Fibroblast of lung (primary cell): Measurements from ENCODE around the gene ASTN2. TPM values are rescaled to one million over a fixed set of nuclear protein-coding genes. Genes with fewer than 3 reads are reported as not detected.

ENCODE experiments used
- DNase-seq, 2 donors: peaks; one replicate each; pipeline versions ENCODE4 v3.0.0 to v3.0.0-alpha.2; 2010; ENCODE audit warnings: low read depth in 2 of 2
- H2AFZ ChIP-seq: 2 replicates; pipeline ENCODE4 v1.5.1; 2012; ENCODE audit warnings: low read length, control low read depth, inconsistent platforms
- H3K27ac ChIP-seq: 2 replicates; pipeline ENCODE4 v1.5.1; 2011; ENCODE audit warnings: low read length, control low read depth; ENCODE audit not compliant: insufficient read depth
- H3K27me3 ChIP-seq: 2 replicates; pipeline ENCODE4 v1.5.1; 2011; ENCODE audit warnings: mild to moderate bottlenecking, low read length; ENCODE audit not compliant: control insufficient read depth, insufficient read depth
- H3K36me3 ChIP-seq: 2 replicates; pipeline ENCODE4 v1.5.1; 2011; ENCODE audit warnings: low read length; ENCODE audit not compliant: control insufficient read depth, insufficient read depth
- H3K4me1 ChIP-seq: 2 replicates; pipeline ENCODE4 v1.5.1; 2011; ENCODE audit warnings: low read length; ENCODE audit not compliant: control insufficient read depth, insufficient read depth; ENCODE audit errors: extremely low read depth
- H3K4me2 ChIP-seq: 2 replicates; pipeline ENCODE4 v1.5.1; 2011; ENCODE audit warnings: low read length, control low read depth; ENCODE audit not compliant: insufficient read depth; ENCODE audit errors: extremely low read depth
- H3K4me3 ChIP-seq, 4 experiments: fragments of 200-600 bp in 1 of 4; sonication (generic) in 1 of 4; replicated peaks in 1 of 4; 2 replicates each; pipeline ENCODE4 v1.5.1; 2011 to 2016; ENCODE audit warnings: low read length in 4 of 4, low read depth in 3 of 4, mild to moderate bottlenecking in 3 of 4, control low read depth in 2 of 4, inconsistent platforms in 1 of 4, mixed read lengths in 1 of 4; ENCODE audit not compliant: insufficient read depth in 1 of 4; ENCODE audit errors: control extremely low read depth in 1 of 4
- H3K79me2 ChIP-seq: 2 replicates; pipeline ENCODE4 v1.5.1; 2012; ENCODE audit warnings: mild to moderate bottlenecking, low read length, inconsistent platforms; ENCODE audit not compliant: control insufficient read depth, insufficient read depth
- H3K9ac ChIP-seq: 2 replicates; pipeline ENCODE4 v1.5.1; 2011; ENCODE audit warnings: mild to moderate bottlenecking, low read length, control low read depth; ENCODE audit not compliant: insufficient read depth
- H3K9me3 ChIP-seq: 2 replicates; pipeline ENCODE4 v1.5.1; 2012; ENCODE audit warnings: low read depth, low read length; ENCODE audit not compliant: control insufficient read depth, insufficient read depth
- H4K20me1 ChIP-seq: 2 replicates; pipeline ENCODE4 v1.5.1; 2011; ENCODE audit warnings: low read length; ENCODE audit not compliant: control insufficient read depth, insufficient read depth; ENCODE audit errors: extremely low read depth
- EZH2 ChIP-seq: IDR thresholded peaks from 2 replicates; pipeline ENCODE4 v1.5.1; 2012; ENCODE audit warnings: low read length, control low read depth, mild to moderate bottlenecking; ENCODE audit errors: missing control alignments
- polyA plus RNA-seq, 2 donors: library from polyadenylated mRNA; depleted of rRNA in 1 of 2; stranded (reverse) in 1 of 2; unstranded in 1 of 2; fragments of >200 nt; gene quantifications; 2 replicates each; pipeline ENCODE4 v1.2.1, GENCODE V29; 2011 to 2012; ENCODE audit warnings: missing spikeins in 1 of 2
- total RNA-seq: library from RNA; depleted of rRNA; stranded (reverse); fragments of >200 nt; gene quantifications from 2 replicates; pipeline ENCODE4 v1.2.1, GENCODE V29; 2014
- TF ChIP-seq, protein P1 (sequence below), 2 donors: IDR thresholded peaks in 1 of 2; conservative IDR thresholded peaks in 1 of 2; 1 replicate in 1 of 2; 2 replicates in 1 of 2; pipeline ENCODE4 v1.5.1; 2011 to 2012; ENCODE audit warnings: low read length in 2 of 2, control low read depth in 1 of 2, inconsistent platforms in 1 of 2, low read depth in 1 of 2, mild to moderate bottlenecking in 1 of 2

ASTN2 gene
- total and polyA plus RNA-seq, 2 donors (not counting 1 experiment from before 2014, with no cell fraction given) = 2.2 to 19.2 TPM

DNA sequence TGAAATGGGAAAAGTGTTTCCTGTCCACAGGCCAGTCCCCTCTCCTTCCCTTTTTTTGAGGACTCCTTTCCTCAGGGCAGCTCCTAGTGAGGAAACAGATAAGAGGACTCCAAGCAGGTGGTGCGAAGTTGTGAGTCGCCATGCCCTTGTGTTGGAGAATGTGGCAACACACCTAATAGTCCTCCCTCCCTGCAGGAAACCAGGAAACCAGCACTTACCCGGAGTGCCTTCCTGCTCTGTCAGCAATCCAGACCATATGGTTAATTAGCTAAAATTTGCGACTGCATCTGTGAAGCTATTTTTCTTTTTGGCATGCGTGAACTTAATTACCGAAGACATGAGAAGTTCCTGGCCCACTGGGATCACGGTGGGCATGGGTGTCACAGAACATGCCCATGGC lies 657.8 kb downstream of the ASTN2 start:
- Histone ChIP-seq H3K4me2 (no peak overlapping the region), H3K9ac (no peak overlapping the region), H3K9me3 (no peaks in the 10 kb centered on the region), H2AFZ (no peak overlapping the region), H3K4me1 (no peaks in the 10 kb centered on the region), H3K36me3 (no peaks in the 10 kb centered on the region), H3K79me2 (no peaks in the 10 kb centered on the region), H3K27me3 (no peaks in the 10 kb centered on the region), H3K4me3 (no peak overlapping the region), H4K20me1 (no peaks in the 10 kb centered on the region), H3K27ac (no peak overlapping the region)
- no peak for DNase-seq
- TF ChIP-seq, protein P1, sequence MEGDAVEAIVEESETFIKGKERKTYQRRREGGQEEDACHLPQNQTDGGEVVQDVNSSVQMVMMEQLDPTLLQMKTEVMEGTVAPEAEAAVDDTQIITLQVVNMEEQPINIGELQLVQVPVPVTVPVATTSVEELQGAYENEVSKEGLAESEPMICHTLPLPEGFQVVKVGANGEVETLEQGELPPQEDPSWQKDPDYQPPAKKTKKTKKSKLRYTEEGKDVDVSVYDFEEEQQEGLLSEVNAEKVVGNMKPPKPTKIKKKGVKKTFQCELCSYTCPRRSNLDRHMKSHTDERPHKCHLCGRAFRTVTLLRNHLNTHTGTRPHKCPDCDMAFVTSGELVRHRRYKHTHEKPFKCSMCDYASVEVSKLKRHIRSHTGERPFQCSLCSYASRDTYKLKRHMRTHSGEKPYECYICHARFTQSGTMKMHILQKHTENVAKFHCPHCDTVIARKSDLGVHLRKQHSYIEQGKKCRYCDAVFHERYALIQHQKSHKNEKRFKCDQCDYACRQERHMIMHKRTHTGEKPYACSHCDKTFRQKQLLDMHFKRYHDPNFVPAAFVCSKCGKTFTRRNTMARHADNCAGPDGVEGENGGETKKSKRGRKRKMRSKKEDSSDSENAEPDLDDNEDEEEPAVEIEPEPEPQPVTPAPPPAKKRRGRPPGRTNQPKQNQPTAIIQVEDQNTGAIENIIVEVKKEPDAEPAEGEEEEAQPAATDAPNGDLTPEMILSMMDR (conservative IDR thresholded peaks at IDR 0.05 in 1 of 2, IDR thresholded peaks at IDR 0.05 in 1 of 2; ENCODE audit: low read depth in 1 of 2, low read length in 2 of 2) = no peak
- TF ChIP-seq EZH2 = no peak

DNA sequence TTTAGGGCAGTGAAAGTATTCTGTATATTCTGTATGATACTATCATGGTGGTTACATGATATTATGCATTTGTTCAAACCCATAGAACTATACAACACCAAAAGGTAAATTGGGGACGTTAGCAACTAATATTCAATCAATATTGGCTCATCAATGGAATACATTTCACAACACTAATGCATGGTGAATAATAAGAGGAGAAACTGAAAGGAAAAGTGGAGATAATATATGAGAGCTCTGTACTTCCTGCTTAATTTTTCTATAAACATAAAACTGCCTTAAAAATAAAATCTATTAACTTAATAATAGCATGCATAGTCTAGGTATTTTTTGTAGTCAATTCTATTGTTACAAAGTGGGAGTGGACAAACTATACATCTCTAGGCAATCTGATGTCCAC lies 661.5 kb downstream of the ASTN2 start:
- H2AFZ ChIP-seq = no peak overlapping the region
- H3K9ac ChIP-seq = no peak overlapping the region
- H4K20me1 ChIP-seq = no peaks in the 10 kb centered on the region
- no peaks in the 10 kb centered on the region for H3K36me3 ChIP-seq
- no peak for DNase-seq
- no peaks in the 10 kb centered on the region for H3K27me3 ChIP-seq
- no peak overlapping the region for H3K27ac ChIP-seq
- no peak overlapping the region for H3K4me3 ChIP-seq
- no peak for TF ChIP-seq EZH2
- TF ChIP-seq, protein P1 (conservative IDR thresholded peaks at IDR 0.05 in 1 of 2, IDR thresholded peaks at IDR 0.05 in 1 of 2; ENCODE audit: low read depth in 1 of 2, low read length in 2 of 2) = no peak
- H3K79me2 ChIP-seq = no peaks in the 10 kb centered on the region
- no peaks in the 10 kb centered on the region for H3K4me1 ChIP-seq
- no peaks in the 10 kb centered on the region for H3K9me3 ChIP-seq
- no peak overlapping the region for H3K4me2 ChIP-seq

DNA sequence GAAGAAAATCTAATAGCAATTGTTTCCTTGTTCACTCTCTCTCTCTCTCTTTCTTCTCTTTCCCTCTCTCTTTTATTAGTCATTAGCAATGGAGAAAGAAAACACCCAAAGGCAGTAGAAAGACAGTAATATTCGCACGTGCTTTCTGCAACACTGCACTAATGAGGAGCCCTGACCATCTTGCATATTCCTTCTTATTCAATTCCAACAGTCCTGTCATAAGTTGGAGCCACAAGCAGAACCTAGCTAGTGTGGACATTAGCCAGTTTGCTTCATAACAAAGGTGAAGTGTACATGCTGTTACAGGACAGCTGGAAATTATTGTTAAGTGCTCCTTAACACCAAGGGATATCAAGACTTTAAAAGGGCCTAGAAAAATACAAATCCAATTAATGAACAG lies 664.3 kb downstream of the ASTN2 start:
- TF ChIP-seq EZH2 = no peak
- TF ChIP-seq, protein P1 (conservative IDR thresholded peaks at IDR 0.05 in 1 of 2, IDR thresholded peaks at IDR 0.05 in 1 of 2; ENCODE audit: low read depth in 1 of 2, low read length in 2 of 2) = no peak
- no peak overlapping the region for H2AFZ ChIP-seq

More for the DNA sequence above, 664.3 kb downstream of the ASTN2 start:
- no peaks in the 10 kb centered on the region for H3K4me1 ChIP-seq
- no peak overlapping the region for H3K27ac ChIP-seq
- no peak overlapping the region for H3K4me3 ChIP-seq
- no peak overlapping the region for H3K9ac ChIP-seq
- H4K20me1 ChIP-seq = no peaks in the 10 kb centered on the region
- no peak for DNase-seq
- H3K27me3 ChIP-seq = no peaks in the 10 kb centered on the region
- no peaks in the 10 kb centered on the region for H3K9me3 ChIP-seq
- no peak overlapping the region for H3K4me2 ChIP-seq
- no peaks in the 10 kb centered on the region for H3K79me2 ChIP-seq
- no peaks in the 10 kb centered on the region for H3K36me3 ChIP-seq
